ENCODE results near the gene RARA.

Gene RARA

GRCh38 chr17:40315678-40316570 is 6.9 kb downstream of the RARA start:
- Histone ChIP-seq H3K27me3 (ENCODE audit: insufficient read depth, low read length) (no peaks in the 10 kb centered on the region), H3K4me3 (ENCODE audit: low read depth, low read length) (no peak overlapping the region; the same call in 1 of the 2 replicates), H3K79me2 (ENCODE audit: control insufficient read depth, insufficient read depth, low read length, unreplicated experiment) (peaks cover 28% of the 10 kb centered on the region), H3K27ac (ENCODE audit: low read depth, low read length) (no peak overlapping the region), H2AFZ (ENCODE audit: low read length, unreplicated experiment) (no peak overlapping the region), H3K4me1 (ENCODE audit: control insufficient read depth, insufficient read depth, low read length, unreplicated experiment) (peaks cover 71% of the 10 kb centered on the region), H3K36me3 (ENCODE audit: insufficient read depth, low read length) (no peaks in the 10 kb centered on the region)

- H3K4me1 ChIP-seq (ENCODE audit: control insufficient read depth, insufficient read depth, low read length, unreplicated experiment): peaks cover 71% of the 10 kb centered on the region
- H3K27ac ChIP-seq (ENCODE audit: low read depth, low read length): peak overlapping the region; percentile 77
- H2AFZ ChIP-seq (ENCODE audit: low read length, unreplicated experiment): peak overlapping the region; percentile 34
- H3K4me3 ChIP-seq (ENCODE audit: low read depth, low read length): peak overlapping the region; percentile 95
- H3K36me3 ChIP-seq (ENCODE audit: insufficient read depth, low read length): no peaks in the 10 kb centered on the region
- no peaks in the 10 kb centered on the region for H3K27me3 ChIP-seq (ENCODE audit: insufficient read depth, low read length)
- peaks cover 36% of the 10 kb centered on the region for H3K79me2 ChIP-seq (ENCODE audit: control insufficient read depth, insufficient read depth, low read length, unreplicated experiment)
These were observed 7.8 kb downstream of the RARA start for GRCh38 chr17:40316571-40317344.

- Histone ChIP-seq H3K4me1 (ENCODE audit: control insufficient read depth, insufficient read depth, low read length, unreplicated experiment) (peaks cover 71% of the 10 kb centered on the region), H3K36me3 (ENCODE audit: insufficient read depth, low read length) (no peaks in the 10 kb centered on the region), H3K27ac (ENCODE audit: low read depth, low read length) (peak overlapping the region; percentile 77), H3K4me3 (ENCODE audit: low read depth, low read length) (peak overlapping the region; percentile 95), H3K79me2 (ENCODE audit: control insufficient read depth, insufficient read depth, low read length, unreplicated experiment) (peaks cover 43% of the 10 kb centered on the region), H2AFZ (ENCODE audit: low read length, unreplicated experiment) (peak overlapping the region; percentile 34), H3K27me3 (ENCODE audit: insufficient read depth, low read length) (no peaks in the 10 kb centered on the region)
These were observed 8.4 kb downstream of the RARA start for GRCh38 chr17:40317345-40317873.

GRCh38 chr17:40317880-40318829 is 9.2 kb downstream of the RARA start:
- Histone ChIP-seq H3K27ac (ENCODE audit: low read depth, low read length) (peak overlapping the region; percentile 97), H2AFZ (ENCODE audit: low read length, unreplicated experiment) (peak overlapping the region; percentile 75), H3K27me3 (ENCODE audit: insufficient read depth, low read length) (no peaks in the 10 kb centered on the region), H3K36me3 (ENCODE audit: insufficient read depth, low read length) (no peaks in the 10 kb centered on the region), H3K79me2 (ENCODE audit: control insufficient read depth, insufficient read depth, low read length, unreplicated experiment) (peaks cover 43% of the 10 kb centered on the region), H3K4me1 (ENCODE audit: control insufficient read depth, insufficient read depth, low read length, unreplicated experiment) (peaks cover 70% of the 10 kb centered on the region), H3K4me3 (ENCODE audit: low read depth, low read length) (peak overlapping the region; percentile 95)

- no peak overlapping the region for H2AFZ ChIP-seq (ENCODE audit: low read length, unreplicated experiment)
- peaks cover 70% of the 10 kb centered on the region for H3K4me1 ChIP-seq (ENCODE audit: control insufficient read depth, insufficient read depth, low read length, unreplicated experiment)
- H3K79me2 ChIP-seq (ENCODE audit: control insufficient read depth, insufficient read depth, low read length, unreplicated experiment): peaks cover 46% of the 10 kb centered on the region
These were observed 9.9 kb downstream of the RARA start for GRCh38 chr17:40318830-40319391.

GRCh38 chr17:40319651-40320540 is 10.9 kb downstream of the RARA start:
- Histone ChIP-seq H3K4me3 (ENCODE audit: low read depth, low read length) (peak overlapping the region; percentile 95), H3K79me2 (ENCODE audit: control insufficient read depth, insufficient read depth, low read length, unreplicated experiment) (peaks cover 55% of the 10 kb centered on the region), H3K27me3 (ENCODE audit: insufficient read depth, low read length) (no peaks in the 10 kb centered on the region), H3K36me3 (ENCODE audit: insufficient read depth, low read length) (no peaks in the 10 kb centered on the region), H2AFZ (ENCODE audit: low read length, unreplicated experiment) (no peak overlapping the region), H3K27ac (ENCODE audit: low read depth, low read length) (peak overlapping the region; percentile 97), H3K4me1 (ENCODE audit: control insufficient read depth, insufficient read depth, low read length, unreplicated experiment) (peaks cover 74% of the 10 kb centered on the region)

More at GRCh38 chr17:40318830-40319391, 9.9 kb downstream of the RARA start:
- H3K27me3 ChIP-seq (ENCODE audit: insufficient read depth, low read length): no peaks in the 10 kb centered on the region
- H3K4me3 ChIP-seq (ENCODE audit: low read depth, low read length): peak overlapping the region; percentile 95
- peak overlapping the region; percentile 97 for H3K27ac ChIP-seq (ENCODE audit: low read depth, low read length)
- no peaks in the 10 kb centered on the region for H3K36me3 ChIP-seq (ENCODE audit: insufficient read depth, low read length)

- Histone ChIP-seq H3K4me3 (ENCODE audit: low read depth, low read length) (peak overlapping the region; percentile 95), H3K4me1 (ENCODE audit: control insufficient read depth, insufficient read depth, low read length, unreplicated experiment) (peaks cover 73% of the 10 kb centered on the region), H3K79me2 (ENCODE audit: control insufficient read depth, insufficient read depth, low read length, unreplicated experiment) (peaks cover 63% of the 10 kb centered on the region), H3K27me3 (ENCODE audit: insufficient read depth, low read length) (no peaks in the 10 kb centered on the region), H3K36me3 (ENCODE audit: insufficient read depth, low read length) (no peaks in the 10 kb centered on the region), H2AFZ (ENCODE audit: low read length, unreplicated experiment) (no peak overlapping the region), H3K27ac (ENCODE audit: low read depth, low read length) (peak overlapping the region; percentile 97)
These were observed 12.0 kb downstream of the RARA start for GRCh38 chr17:40320756-40321523.

- Histone ChIP-seq H3K4me1 (ENCODE audit: control insufficient read depth, insufficient read depth, low read length, unreplicated experiment) (peaks cover 73% of the 10 kb centered on the region), H3K27me3 (ENCODE audit: insufficient read depth, low read length) (no peaks in the 10 kb centered on the region), H3K4me3 (ENCODE audit: low read depth, low read length) (peak overlapping the region; percentile 95), H3K36me3 (ENCODE audit: insufficient read depth, low read length) (no peaks in the 10 kb centered on the region), H2AFZ (ENCODE audit: low read length, unreplicated experiment) (no peak overlapping the region), H3K79me2 (ENCODE audit: control insufficient read depth, insufficient read depth, low read length, unreplicated experiment) (peaks cover 69% of the 10 kb centered on the region), H3K27ac (ENCODE audit: low read depth, low read length) (peak overlapping the region; percentile 97)
These were observed 12.5 kb downstream of the RARA start for GRCh38 chr17:40321524-40321929.

Data from ACC112 (cell line).